ENCODE data around the gene TLR4. TPM values are rescaled to one million over a fixed set of nuclear protein-coding genes. Genes with fewer than 3 reads are reported as not detected.

The TLR4 gene
- polyA plus RNA-seq, 1 donor = 5.0 TPM

GRCh38 chr9:117715411-117715989 lies 11.3 kb downstream of the TLR4 start:
- no peak for DNase-seq (ENCODE audit: low read depth)

- DNase-seq (ENCODE audit: low read depth) = no peak
Observed at GRCh38 chr9:117718085-117718484, 13.9 kb downstream of the TLR4 start.

- no peak for DNase-seq (ENCODE audit: low read depth)
Observed at GRCh38 chr9:117718701-117719100, 14.5 kb downstream of the TLR4 start.

GRCh38 chr9:117719161-117719920 lies 15.1 kb downstream of the TLR4 start:
- no peak for DNase-seq (ENCODE audit: low read depth)

- no peak for DNase-seq (ENCODE audit: low read depth)
Observed at GRCh38 chr9:117720066-117720465, 15.9 kb downstream of the TLR4 start.

GRCh38 chr9:117720555-117720954 lies 16.4 kb downstream of the TLR4 start:
- no peak for DNase-seq (ENCODE audit: low read depth)

GRCh38 chr9:117720987-117721386 lies 16.8 kb downstream of the TLR4 start:
- DNase-seq (ENCODE audit: low read depth) = no peak

GRCh38 chr9:117722108-117722761 lies 18.0 kb downstream of the TLR4 start:
- no peak for DNase-seq (ENCODE audit: low read depth)

- no peak for DNase-seq (ENCODE audit: low read depth)
Observed at GRCh38 chr9:117723986-117724625, 19.9 kb downstream of the TLR4 start.

GRCh38 chr9:117725426-117725887 lies 21.3 kb downstream of the TLR4 start:
- no peak for DNase-seq (ENCODE audit: low read depth)

GRCh38 chr9:117729375-117729774 lies 25.2 kb downstream of the TLR4 start:
- no peak for DNase-seq (ENCODE audit: low read depth)

- DNase-seq (ENCODE audit: low read depth) = no peak
Observed at GRCh38 chr9:117732494-117732893, 28.3 kb downstream of the TLR4 start.

- no peak for DNase-seq (ENCODE audit: low read depth)
Observed at GRCh38 chr9:117733465-117733864, 29.3 kb downstream of the TLR4 start.

GRCh38 chr9:117734082-117734481 lies 29.9 kb downstream of the TLR4 start:
- DNase-seq (ENCODE audit: low read depth) = no peak

GRCh38 chr9:117734523-117735314 lies 30.5 kb downstream of the TLR4 start:
- DNase-seq (ENCODE audit: low read depth) = no peak

GRCh38 chr9:117737721-117738226 lies 33.6 kb downstream of the TLR4 start:
- DNase-seq (ENCODE audit: low read depth) = no peak

- no peak for DNase-seq (ENCODE audit: low read depth)
Observed at GRCh38 chr9:117739206-117739605, 35.0 kb downstream of the TLR4 start.

- DNase-seq (ENCODE audit: low read depth) = no peak
Observed at GRCh38 chr9:117739624-117740347, 35.6 kb downstream of the TLR4 start.

- DNase-seq (ENCODE audit: low read depth) = peak; percentile 20
Observed at GRCh38 chr9:117742131-117742530, 37.9 kb downstream of the TLR4 start.

GRCh38 chr9:117744369-117744768 lies 40.2 kb downstream of the TLR4 start:
- DNase-seq (ENCODE audit: low read depth) = no peak

All from forelimb muscle (tissue), 1 donor.